Right lobe of liver (tissue), 4 donors: ENCODE measurements around the gene SLC25A47.

Source experiments
- CTCF ChIP-seq, 4 donors: fragments of 200-600 bp in 3 of 4; fragments of 450-650 bp in 1 of 4; IDR thresholded peaks; one replicate each; pipeline versions ENCODE4 v1.5.1 to v1.8.0; 2016 to 2022; ENCODE audit warnings: antibody characterized with exemption in 4 of 4, mild to moderate bottlenecking in 2 of 4
- POLR2A ChIP-seq: fragments of 450-650 bp; IDR thresholded peaks from one replicate; pipeline ENCODE4 v1.6.1; 2017; ENCODE audit warnings: antibody characterized with exemption, mild to moderate bottlenecking
- donor health status: DM: no; HTN: no; CAD: no.
- donor health status: DM: no; HTN: no; CAD: no.
- donor health status: DM: no; HTN: yes; CAD: no.

GRCh38 chr14:100279563-100279962 lies 43.6 kb upstream of the SLC25A47 start:
- TF ChIP-seq CTCF (IDR thresholded peaks at IDR 0.05): no peak
- no peak for TF ChIP-seq POLR2A
